ENCODE measurements around the gene NUDT22. TPM values are rescaled to one million over a fixed set of nuclear protein-coding genes. Genes with fewer than 3 reads are reported as not detected.

NUDT22 gene
- total and polyA plus RNA-seq, 2 donors (not counting 1 experiment from before 2014, with no cell fraction given), result 104 to 139 TPM

GRCh38 chr11:64233913-64234586 lies 8.0 kb downstream of the NUDT22 start, which contains the start of gene VEGFB:
TSS of gene VEGFB (plus strand) at chr11:64234584. CDS start at chr11:64234834, 250 bp downstream.
- Mint-ChIP-seq H3K9me3 (ENCODE audit: insufficient read depth) (no peaks in the 10 kb centered on the region), H3K27ac (peak within 1 kb of the TSS; percentile 96), H3K4me1 (peaks cover 65% of the 10 kb centered on the region), H3K4me3 (peak within 1 kb of the TSS; percentile 96), H3K27me3 (no peaks in the 10 kb centered on the region)
- Histone ChIP-seq H2AFZ (ENCODE audit: insufficient read depth, low read depth, low read length, poor library complexity, severe bottlenecking) (peak within 1 kb of the TSS; percentile 64), H3K4me2 (replicated peaks; ENCODE audit: low read depth, low read length, poor library complexity, severe bottlenecking) (peak within 1 kb of the TSS; percentile 99), H3K4me3 (ENCODE audit: control extremely low read depth in 1 of 5, extremely low read depth in 1 of 5, insufficient read depth in 1 of 5, low read depth in 2 of 5, low read length in 4 of 5) (peak within 1 kb of the TSS; percentile 53 to 84 (median 67)), H3K27me3 (replicated peaks in 1 of 4; ENCODE audit: control extremely low read depth in 1 of 4, control insufficient read depth in 3 of 4, insufficient read depth in 4 of 4, low read length in 3 of 4) (no peaks in the 10 kb centered on the region), H4K20me1 (ENCODE audit: control insufficient read depth, insufficient read depth, low read length, poor library complexity, severe bottlenecking) (peaks cover 25% of the 10 kb centered on the region), H3K27ac (ENCODE audit: low read length in 2 of 2) (peak within 1 kb of the TSS; percentile 65 to 85), H3K9me3 (ENCODE audit: control extremely low read depth in 1 of 3, control insufficient read depth in 2 of 3, insufficient read depth in 1 of 3, low read length in 2 of 3) (no peaks in the 10 kb centered on the region), H3K4me1 (ENCODE audit: control insufficient read depth in 2 of 2, insufficient read depth in 2 of 2, low read length in 2 of 2) (peaks cover 34 to 70% of the 10 kb centered on the region in 2 donors), H3K79me2 (ENCODE audit: control insufficient read depth, insufficient read depth, low read length) (peaks cover 23% of the 10 kb centered on the region), H3K9ac (ENCODE audit: low read length) (peak within 1 kb of the TSS; percentile 89), H3K36me3 (replicated peaks in 1 of 2; ENCODE audit: control extremely low read depth in 1 of 2, control insufficient read depth in 1 of 2, extremely low read depth in 1 of 2, insufficient read depth in 2 of 2, low read length in 1 of 2) (peaks cover 0 to 27% of the 10 kb centered on the region in 2 experiments)
- ChIA-PET CTCF (interaction anchor here (1.0 to 2.2 kb wide), 2 partner anchors 10 to 29 kb away, joined by 5 to 10 read pairs; no protein-coding TSS in a partner anchor), POLR2A (interaction anchor here (0.9 to 2.4 kb wide), 4 partner anchors 11 to 38 kb away, joined by 3 to 7 read pairs (median 4); partner anchors contain the start of gene FERMT3)
- intact Hi-C loops (cut with micrococcal nuclease), result loop anchor here (1.0 kb wide), 1 partner anchor 8 kb away; the partner anchor contains the start of genes NUDT22 and TRPT1
- DNase-seq (peak; percentile 81), ATAC-seq (ENCODE audit: low read depth) (peak; percentile 59)
- WGBS (ENCODE audit: insufficient coverage), result 11% methylated on average over 49 of the region's 62 CpGs
- no peak for TF ChIP-seq CTCF (IDR thresholded peaks at IDR 0.05)
- no peak for TF ChIP-seq EZH2 (IDR thresholded peaks at IDR 0.05; ENCODE audit: borderline replicate concordance, insufficient read depth, low read depth, low read length, poor library complexity, severe bottlenecking)
